PC-3 (cell line): ENCODE results near the gene NXPH1. TPM values are rescaled to one million over a fixed set of nuclear protein-coding genes. Genes with fewer than 3 reads are reported as not detected.

ENCODE experiments used
- ATAC-seq: fragments of 200-7000 bp; cut with Tn5 transposase; 2 replicates; pipeline ENCODE4 v1.9.1; 2020; ENCODE audit warnings: mild to moderate bottlenecking, moderate library complexity
- BruUV-seq: library from RNA; stranded (reverse); fragments of 400-500 nt; replicated peaks from 2 replicates; lab custom pipeline; 2021; lab: Mats Ljungman, UMichigan
- CTCF ChIA-PET: fragments of 300-600 bp; sonication (Branson Sonifier 250); formaldehyde crosslinking; loops from one replicate; lab custom pipeline; 2022; ENCODE audit warnings: antibody characterized with exemption; lab: Charles Lee
- POLR2A ChIA-PET: fragments of 300-600 bp; sonication (Branson Sonifier 250); formaldehyde crosslinking; loops from one replicate; lab custom pipeline; 2022; ENCODE audit warnings: antibody characterized with exemption; ENCODE audit not compliant: unreplicated experiment; lab: Charles Lee
- DNase-seq: peaks from one replicate; pipeline ENCODE4 v3.0.0-alpha.2; 2015
- H2AFZ ChIP-seq: fragments of 300-600 bp; sonication (generic); 2 replicates; pipeline ENCODE4 v1.6.0; 2016; ENCODE audit warnings: antibody characterized with exemption, low read length
- H3F3A ChIP-seq: fragments of 300-600 bp; sonication (generic); one replicate; pipeline ENCODE4 v1.6.0; 2017; ENCODE audit warnings: antibody characterized with exemption, low read length, control low read depth, mild to moderate bottlenecking; ENCODE audit not compliant: unreplicated experiment
- H3K27ac ChIP-seq: fragments of 300-600 bp; sonication (generic); 2 replicates; pipeline ENCODE4 v1.5.1; 2016; ENCODE audit warnings: mild to moderate bottlenecking, low read length
- H3K27me3 ChIP-seq: fragments of 300-600 bp; sonication (generic); 2 replicates; pipeline ENCODE4 v1.6.1; 2016; ENCODE audit warnings: low read length, mixed read lengths
- H3K36me3 ChIP-seq: fragments of 300-600 bp; sonication (generic); 2 replicates; pipeline ENCODE4 v1.6.1; 2016; ENCODE audit warnings: low read depth, mixed run types, low read length, mixed read lengths
- H3K4me1 ChIP-seq: fragments of 300-600 bp; sonication (generic); 2 replicates; pipeline ENCODE4 v1.5.1; 2016; ENCODE audit warnings: low read length; ENCODE audit not compliant: insufficient read depth
- H3K4me2 ChIP-seq: fragments of 300-600 bp; sonication (generic); 2 replicates; pipeline ENCODE4 v1.6.0; 2016; ENCODE audit warnings: low read length
- H3K4me3 ChIP-seq: fragments of 300-600 bp; sonication (generic); 2 replicates; pipeline ENCODE4 v1.5.1; 2016; ENCODE audit warnings: mild to moderate bottlenecking, low read length, mixed read lengths
- H3K79me2 ChIP-seq: fragments of 300-600 bp; sonication (generic); 2 replicates; pipeline ENCODE4 v1.6.1; 2017; ENCODE audit warnings: low read length, mixed read lengths
- H3K9ac ChIP-seq: fragments of 300-600 bp; sonication (generic); 2 replicates; pipeline ENCODE4 v1.6.0; 2016; ENCODE audit warnings: mild to moderate bottlenecking, low read length
- H3K9me2 ChIP-seq: fragments of 300-600 bp; sonication (generic); replicated peaks from 2 replicates; pipeline ENCODE4 v1.6.1; 2016; ENCODE audit warnings: mixed run types, low read length, mixed read lengths
- H3K9me3 ChIP-seq: fragments of 300-600 bp; sonication (generic); 2 replicates; pipeline ENCODE4 v1.6.1; 2016; ENCODE audit warnings: low read length, mixed read lengths
- H4K20me1 ChIP-seq: fragments of 300-600 bp; sonication (generic); 2 replicates; pipeline ENCODE4 v1.6.1; 2016; ENCODE audit warnings: low read length, mixed read lengths
- EZH2 ChIP-seq: fragments of 300-600 bp; sonication (generic); IDR thresholded peaks from one replicate; pipeline ENCODE4 v1.6.1; 2017; ENCODE audit warnings: antibody characterized with exemption, mild to moderate bottlenecking, low read length; ENCODE audit not compliant: unreplicated experiment
- EZH2phosphoT487 ChIP-seq: fragments of 300-600 bp; sonication (generic); IDR thresholded peaks from 2 replicates; pipeline ENCODE4 v1.6.1; 2018; ENCODE audit warnings: mild to moderate bottlenecking, antibody characterized with exemption, low read length, borderline replicate concordance
- intact Hi-C: fragments of 100-400 bp; cut with micrococcal nuclease; formaldehyde crosslinking; loops from 2 replicates; pipeline ENCODE4 v1.9.0; 2023
- total RNA-seq: library from RNA; depleted of rRNA; stranded (reverse); fragments of >200 nt; gene quantifications from 2 replicates; pipeline ENCODE4 v1.2.3, GENCODE V29; 2014
- TF ChIP-seq, protein P1 (sequence below): fragments of 300-600 bp; sonication (generic); conservative IDR thresholded peaks from 2 replicates; pipeline ENCODE4 v1.5.1; 2017; ENCODE audit warnings: antibody characterized with exemption, low read depth, mild to moderate bottlenecking, low read length

NXPH1 gene
- total RNA-seq, 1 experiment from 2014 or later, result not detected

DNA sequence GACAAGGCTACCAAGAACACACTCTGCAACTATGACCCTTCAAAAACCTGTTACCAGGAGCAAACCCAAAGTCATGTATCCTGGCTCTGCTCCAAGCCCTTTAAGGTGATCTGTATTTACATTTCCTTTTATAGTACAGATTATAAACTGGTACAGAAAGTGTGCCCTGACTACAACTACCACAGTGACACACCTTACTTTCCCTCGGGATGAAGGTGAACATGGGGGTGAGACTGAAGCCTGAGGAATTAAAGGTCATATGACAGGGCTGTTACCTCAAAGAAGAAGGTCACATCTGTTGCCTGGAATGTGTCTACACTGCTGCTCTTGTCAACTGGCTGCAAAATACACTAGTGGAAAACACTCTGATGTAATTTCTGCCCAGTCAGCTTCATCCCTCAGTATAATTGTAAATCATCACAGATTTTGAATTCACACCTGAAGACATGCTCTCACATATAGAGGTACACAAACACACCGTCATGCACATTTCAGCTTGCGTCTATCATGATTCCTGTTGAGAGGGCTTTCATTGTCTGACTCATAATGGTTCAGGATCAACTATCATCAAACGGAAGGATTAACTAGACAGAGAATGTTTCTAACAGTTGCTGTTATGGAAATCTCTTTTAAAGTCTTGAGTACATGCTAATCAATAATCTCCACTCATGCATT lies 318.3 kb downstream of the NXPH1 start:
- TF ChIP-seq EZH2phosphoT487 (no peak), EZH2 (no peak)
- TF ChIP-seq, protein P1, sequence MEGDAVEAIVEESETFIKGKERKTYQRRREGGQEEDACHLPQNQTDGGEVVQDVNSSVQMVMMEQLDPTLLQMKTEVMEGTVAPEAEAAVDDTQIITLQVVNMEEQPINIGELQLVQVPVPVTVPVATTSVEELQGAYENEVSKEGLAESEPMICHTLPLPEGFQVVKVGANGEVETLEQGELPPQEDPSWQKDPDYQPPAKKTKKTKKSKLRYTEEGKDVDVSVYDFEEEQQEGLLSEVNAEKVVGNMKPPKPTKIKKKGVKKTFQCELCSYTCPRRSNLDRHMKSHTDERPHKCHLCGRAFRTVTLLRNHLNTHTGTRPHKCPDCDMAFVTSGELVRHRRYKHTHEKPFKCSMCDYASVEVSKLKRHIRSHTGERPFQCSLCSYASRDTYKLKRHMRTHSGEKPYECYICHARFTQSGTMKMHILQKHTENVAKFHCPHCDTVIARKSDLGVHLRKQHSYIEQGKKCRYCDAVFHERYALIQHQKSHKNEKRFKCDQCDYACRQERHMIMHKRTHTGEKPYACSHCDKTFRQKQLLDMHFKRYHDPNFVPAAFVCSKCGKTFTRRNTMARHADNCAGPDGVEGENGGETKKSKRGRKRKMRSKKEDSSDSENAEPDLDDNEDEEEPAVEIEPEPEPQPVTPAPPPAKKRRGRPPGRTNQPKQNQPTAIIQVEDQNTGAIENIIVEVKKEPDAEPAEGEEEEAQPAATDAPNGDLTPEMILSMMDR, result no peak
- H2AFZ ChIP-seq, result no peak overlapping the region
- H3K27ac ChIP-seq, result no peak overlapping the region
- H3K27me3 ChIP-seq, result no peaks in the 10 kb centered on the region
- no TSS peak for BruUV-seq
- ChIA-PET CTCF (no interaction called here), POLR2A (no interaction called here)
- no peak overlapping the region for H3K4me2 ChIP-seq
- H3K9me3 ChIP-seq, result no peaks in the 10 kb centered on the region
- H3F3A ChIP-seq, result no peaks in the 10 kb centered on the region
- H3K9ac ChIP-seq, result no peak overlapping the region
- H3K36me3 ChIP-seq, result no peaks in the 10 kb centered on the region
- DNase-seq (no peak), ATAC-seq (no peak)
- H4K20me1 ChIP-seq, result no peaks in the 10 kb centered on the region
- no peak overlapping the region for H3K4me3 ChIP-seq
- H3K9me2 ChIP-seq, result no peaks in the 10 kb centered on the region
- H3K79me2 ChIP-seq, result no peaks in the 10 kb centered on the region
- intact Hi-C loops, result no loop called here
- H3K4me1 ChIP-seq, result no peaks in the 10 kb centered on the region

DNA sequence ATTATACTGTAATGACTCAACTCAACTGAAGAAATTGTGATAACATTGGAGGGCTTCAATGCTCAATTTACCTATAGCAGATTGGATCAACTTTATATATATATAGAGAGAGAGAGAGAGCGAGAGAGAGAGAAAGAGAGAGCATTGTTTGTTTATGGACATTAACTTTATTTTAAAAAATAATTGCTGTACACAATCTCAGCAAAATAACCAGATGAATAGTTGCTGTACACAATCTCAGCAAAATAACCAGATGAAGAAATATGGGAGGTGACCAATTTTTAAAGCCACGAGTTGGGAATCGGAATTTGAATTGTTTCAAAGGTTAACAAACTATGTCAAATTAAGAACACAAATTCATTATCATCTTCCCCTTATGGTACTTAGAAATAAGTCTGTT lies 319.9 kb downstream of the NXPH1 start:
- Histone ChIP-seq H2AFZ (no peak overlapping the region), H3K27me3 (no peaks in the 10 kb centered on the region), H3K4me1 (no peaks in the 10 kb centered on the region), H3K4me3 (no peak overlapping the region), H3K4me2 (no peak overlapping the region), H3K9me2 (no peaks in the 10 kb centered on the region), H3K36me3 (no peaks in the 10 kb centered on the region), H3K27ac (no peak overlapping the region), H3K9ac (no peak overlapping the region), H3K9me3 (no peaks in the 10 kb centered on the region), H3F3A (no peaks in the 10 kb centered on the region), H4K20me1 (no peaks in the 10 kb centered on the region), H3K79me2 (no peaks in the 10 kb centered on the region)
- intact Hi-C loops, result no loop called here
- POLR2A ChIA-PET, result no interaction called here
- TF ChIP-seq EZH2 (no peak), EZH2phosphoT487 (no peak)
- TF ChIP-seq, protein P1, result no peak
- DNase-seq (no peak), ATAC-seq (no peak)
- no TSS peak for BruUV-seq
- CTCF ChIA-PET, result no interaction called here

DNA sequence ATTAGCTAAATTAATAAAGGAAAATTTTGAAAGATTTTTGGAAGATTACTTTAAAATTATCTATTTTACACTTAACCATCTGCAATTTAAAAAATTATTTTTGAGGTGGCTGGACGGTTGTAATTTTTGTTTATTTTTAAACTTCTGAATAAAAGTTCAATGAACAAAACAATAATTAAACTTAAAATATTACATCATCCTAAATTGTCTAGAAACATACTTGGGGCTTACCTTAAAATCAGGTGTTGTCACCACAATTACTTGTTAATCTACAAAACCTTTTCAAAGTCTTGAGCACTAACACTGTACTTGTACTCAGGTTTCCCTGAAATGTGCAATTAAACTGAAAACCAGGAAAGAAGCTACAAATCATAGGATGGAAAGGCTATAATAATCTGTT lies 328.3 kb downstream of the NXPH1 start:
- no peak for DNase-seq
- Histone ChIP-seq H2AFZ (no peak overlapping the region), H3K79me2 (no peaks in the 10 kb centered on the region), H3K9me3 (no peaks in the 10 kb centered on the region), H3F3A (no peaks in the 10 kb centered on the region), H3K4me3 (no peak overlapping the region), H3K4me1 (no peaks in the 10 kb centered on the region), H4K20me1 (no peaks in the 10 kb centered on the region), H3K27ac (no peak overlapping the region), H3K9me2 (no peaks in the 10 kb centered on the region), H3K9ac (no peak overlapping the region), H3K36me3 (no peaks in the 10 kb centered on the region), H3K4me2 (no peak overlapping the region), H3K27me3 (no peaks in the 10 kb centered on the region)
- intact Hi-C loops, result no loop called here
- ChIA-PET POLR2A (no interaction called here), CTCF (no interaction called here)
- no TSS peak for BruUV-seq
- ATAC-seq, result no peak
- no peak for TF ChIP-seq EZH2
- TF ChIP-seq, protein P1, result no peak
- no peak for TF ChIP-seq EZH2phosphoT487
